Left ventricle myocardium inferior (tissue), 1 donor: Measurements from ENCODE around the gene NTF3. TPM values are rescaled to one million over a fixed set of nuclear protein-coding genes. Genes with fewer than 3 reads are reported as not detected.

Experiments
- DNase-seq: peaks from one replicate; pipeline ENCODE4 v3.0.0-alpha.2; 2020
- H3K27ac ChIP-seq: fragments of 200-600 bp; replicated peaks from 2 replicates; pipeline ENCODE4 v1.8.0; 2021
- H3K27me3 ChIP-seq: fragments of 200-600 bp; 2 replicates; pipeline ENCODE4 v1.8.0; 2021; ENCODE audit warnings: low read depth
- H3K36me3 ChIP-seq: fragments of 200-600 bp; 2 replicates; pipeline ENCODE4 v1.8.0; 2021
- H3K4me1 ChIP-seq: fragments of 200-600 bp; 2 replicates; pipeline ENCODE4 v1.8.0; 2021
- H3K4me3 ChIP-seq: fragments of 200-600 bp; 2 replicates; pipeline ENCODE4 v1.8.0; 2021; ENCODE audit warnings: mild to moderate bottlenecking, moderate library complexity
- H3K9me3 ChIP-seq: fragments of 200-600 bp; replicated peaks from 2 replicates; pipeline ENCODE4 v1.8.0; 2021
- CTCF ChIP-seq: fragments of 200-600 bp; IDR thresholded peaks from 2 replicates; pipeline ENCODE4 v1.8.0; 2021; ENCODE audit warnings: antibody characterized with exemption, mild to moderate bottlenecking, borderline replicate concordance
- intact Hi-C: fragments of 100-400 bp; cut with micrococcal nuclease; formaldehyde crosslinking; loops from one replicate; pipeline ENCODE4 v1.11.0; 2022
- total RNA-seq: library from RNA; stranded (reverse); fragmentation: NEBNext Ultra II Directional; extraction: Animal tissue kit (Norgen Biotek cat#: 25700); gene quantifications from one replicate; pipeline ENCODE4 v1.2.1, GENCODE V29; 2021
- donor health status: DM: no; HTN: yes; CAD: no; lungs with severe emphysema.

Gene NTF3
- total RNA-seq, 1 donor from 2014 or later, result 0.99 TPM

GRCh38 chr12:5516371-5517241, 84.7 kb downstream of the NTF3 start:
- Histone ChIP-seq H3K27me3 (peaks cover 29% of the 10 kb centered on the region), H3K36me3 (no peaks in the 10 kb centered on the region), H3K27ac (no peak overlapping the region), H3K4me3 (no peak overlapping the region), H3K4me1 (peaks cover 5% of the 10 kb centered on the region), H3K9me3 (no peaks in the 10 kb centered on the region)
- intact Hi-C loops, result loop anchor here (10.0 kb wide), 1 partner anchor 82 kb away; the partner anchor contains the start of gene NTF3
- no peak for DNase-seq
- TF ChIP-seq CTCF, result no peak

- Histone ChIP-seq H3K36me3 (no peaks in the 10 kb centered on the region), H3K9me3 (no peaks in the 10 kb centered on the region), H3K27ac (no peak overlapping the region), H3K4me1 (no peaks in the 10 kb centered on the region), H3K4me3 (no peak overlapping the region), H3K27me3 (peaks cover 10% of the 10 kb centered on the region)
- no peak for DNase-seq
- intact Hi-C loops, result loop anchor here (10.0 kb wide), 1 partner anchor 84 kb away; the partner anchor contains the start of gene NTF3
- TF ChIP-seq CTCF, result no peak
Observed at GRCh38 chr12:5518584-5519365, 86.9 kb downstream of the NTF3 start.

- no peak for TF ChIP-seq CTCF
- DNase-seq, result no peak
- no peaks in the 10 kb centered on the region for H3K36me3 ChIP-seq
- H3K27ac ChIP-seq, result no peak overlapping the region
- no peaks in the 10 kb centered on the region for H3K4me1 ChIP-seq
- intact Hi-C loops, result no loop called here
- no peak overlapping the region for H3K4me3 ChIP-seq
- no peaks in the 10 kb centered on the region for H3K27me3 ChIP-seq
- H3K9me3 ChIP-seq, result no peaks in the 10 kb centered on the region
Observed at GRCh38 chr12:5520037-5520436, 88.1 kb downstream of the NTF3 start.

GRCh38 chr12:5520831-5521230, 88.9 kb downstream of the NTF3 start:
- no peak overlapping the region for H3K4me3 ChIP-seq
- no peaks in the 10 kb centered on the region for H3K36me3 ChIP-seq
- H3K27me3 ChIP-seq, result no peaks in the 10 kb centered on the region
- intact Hi-C loops, result no loop called here
- H3K4me1 ChIP-seq, result no peaks in the 10 kb centered on the region
- H3K27ac ChIP-seq, result no peak overlapping the region
- no peak for DNase-seq
- TF ChIP-seq CTCF, result no peak
- no peaks in the 10 kb centered on the region for H3K9me3 ChIP-seq

- Histone ChIP-seq H3K4me3 (no peak overlapping the region), H3K36me3 (no peaks in the 10 kb centered on the region), H3K4me1 (no peaks in the 10 kb centered on the region), H3K9me3 (no peaks in the 10 kb centered on the region), H3K27me3 (no peaks in the 10 kb centered on the region), H3K27ac (no peak overlapping the region)
- TF ChIP-seq CTCF, result no peak
- DNase-seq, result no peak
- intact Hi-C loops, result no loop called here
Observed at GRCh38 chr12:5521456-5522325, 89.8 kb downstream of the NTF3 start.
